Cerebellar nuclear complex (tissue), 1 donor: ENCODE results near the gene JPT1.
"Not testable (repeated sequence)": the region's sequence is repeated elsewhere in the genome, so short reads cannot be mapped to it uniquely, and the experiment has no call there.

Experiments
- DNase-seq, 2 experiments: peaks; one replicate each; lab custom pipeline; 2025; lab: John Stamatoyannopoulos, UW

The JPT1 gene

GRCh38 chr17:75130059-75130631, 24.2 kb downstream of the JPT1 start:
- DNase-seq = no peak

DNA sequence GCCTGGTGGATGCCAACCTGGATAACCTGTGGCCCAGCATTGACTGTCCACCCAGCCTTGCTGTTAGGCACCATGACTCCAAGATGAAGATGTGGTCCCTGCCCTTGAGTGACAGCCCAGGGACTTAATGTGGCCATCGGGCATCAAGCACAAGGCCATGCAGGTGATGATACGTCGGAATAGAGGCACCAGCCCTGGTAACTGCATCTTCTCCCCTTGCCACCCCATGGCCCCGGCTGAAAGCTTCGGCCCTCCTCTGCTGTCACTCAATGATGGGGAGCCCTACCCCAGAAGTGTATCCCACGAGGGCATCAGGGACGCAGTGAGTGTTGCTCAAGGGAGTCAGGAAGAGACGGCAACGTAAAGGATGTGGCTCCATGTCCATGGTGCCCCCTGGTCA, 24.7 kb downstream of the JPT1 start:
- no peak for DNase-seq

- peak in 1 of 2 experiments; percentile 53 for DNase-seq
Measured at GRCh38 chr17:75128694-75129505, 25.4 kb downstream of the JPT1 start.

GRCh38 chr17:75127936-75128335, 26.4 kb downstream of the JPT1 start:
- not testable (repeated sequence) for DNase-seq

- no peak for DNase-seq
Measured at GRCh38 chr17:75126954-75127353, 27.4 kb downstream of the JPT1 start.

DNA sequence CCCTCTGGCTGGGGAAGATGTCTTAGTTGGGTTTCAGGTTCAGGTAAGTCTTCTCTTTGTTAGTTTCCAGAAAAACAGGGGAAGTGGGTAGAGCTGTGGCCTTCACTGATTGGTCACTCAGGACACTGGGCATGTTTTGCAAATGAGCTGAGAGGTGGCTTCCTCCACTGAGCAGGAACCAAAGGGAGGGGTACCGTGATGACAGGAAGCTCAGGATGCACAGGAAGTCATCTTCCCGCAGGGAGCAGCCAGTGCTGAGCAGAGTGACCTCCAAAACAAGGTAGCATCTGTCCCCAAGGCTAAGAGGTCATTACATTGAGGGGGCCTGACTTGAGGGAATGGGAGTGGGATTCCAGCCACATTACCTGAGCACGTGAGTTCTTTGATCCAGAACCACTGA, 28.3 kb downstream of the JPT1 start:
- DNase-seq = no peak

- no peak for DNase-seq
Measured at GRCh38 chr17:75124819-75125162, 29.5 kb downstream of the JPT1 start.

- no peak for DNase-seq
Measured at GRCh38 chr17:75124041-75124818, 30.1 kb downstream of the JPT1 start.

GRCh38 chr17:75118307-75118706, 36.0 kb downstream of the JPT1 start:
- DNase-seq = no peak

GRCh38 chr17:75116737-75117136, 37.6 kb downstream of the JPT1 start:
- DNase-seq = no peak

GRCh38 chr17:75115555-75115954, 38.8 kb downstream of the JPT1 start:
- DNase-seq = no peak

- DNase-seq = no peak
Measured at GRCh38 chr17:75114552-75115314, 39.6 kb downstream of the JPT1 start.

- DNase-seq = peak; percentile 69 to 73
Measured at GRCh38 chr17:75113798-75114551, 40.3 kb downstream of the JPT1 start.

- no peak for DNase-seq
Measured at GRCh38 chr17:75111777-75112335, 42.5 kb downstream of the JPT1 start.

GRCh38 chr17:75110234-75110937, 43.9 kb downstream of the JPT1 start:
- no peak for DNase-seq

DNA sequence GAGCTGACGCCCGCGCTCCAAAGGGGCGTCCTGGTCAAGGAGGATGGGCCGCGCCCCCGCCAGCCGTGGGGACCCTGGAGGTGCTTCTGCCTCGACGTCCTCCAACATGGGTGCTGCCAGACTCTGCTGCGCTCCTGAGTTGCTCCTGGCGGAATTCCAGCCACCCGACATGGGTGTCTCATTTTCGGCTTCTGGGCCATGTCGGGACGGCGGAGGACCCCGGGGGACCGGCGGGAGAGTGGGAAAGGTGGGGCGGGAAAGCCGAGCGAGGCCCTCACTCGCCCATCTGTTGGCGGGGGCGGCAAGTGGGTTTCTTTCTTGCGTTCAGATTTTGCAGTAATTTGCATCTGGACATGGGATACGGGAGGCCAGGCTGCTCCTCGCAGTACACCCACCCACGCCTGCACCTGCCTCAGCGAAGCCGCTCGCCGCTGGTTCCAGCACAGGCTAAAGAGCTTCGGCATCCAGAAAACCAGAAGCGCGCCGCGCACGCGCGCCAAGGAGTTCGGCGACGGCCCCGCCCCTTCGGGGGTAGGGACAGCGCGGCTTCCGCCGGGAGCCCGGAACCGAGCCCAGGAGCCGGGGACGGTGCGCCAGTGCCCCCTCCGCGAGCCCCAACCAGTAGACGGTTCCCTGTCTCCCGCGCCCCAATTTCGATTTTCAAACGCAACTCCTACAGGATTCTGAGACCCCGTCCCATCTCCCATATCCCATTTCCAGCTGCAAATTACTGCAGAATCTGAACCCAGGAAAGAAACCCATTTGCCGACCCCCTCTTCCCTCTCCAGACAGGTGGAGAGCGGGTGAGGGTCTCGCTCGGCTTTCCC, 44.7 kb downstream of the JPT1 start, which contains the start of gene ARMC7:
Gene ARMC7 (plus strand): TSS at position 563 of the 827 bp plus-strand sequence. CDS start 320 bp downstream, outside the sequence.
- peak in 1 of 2 experiments; percentile 56 for DNase-seq

DNA sequence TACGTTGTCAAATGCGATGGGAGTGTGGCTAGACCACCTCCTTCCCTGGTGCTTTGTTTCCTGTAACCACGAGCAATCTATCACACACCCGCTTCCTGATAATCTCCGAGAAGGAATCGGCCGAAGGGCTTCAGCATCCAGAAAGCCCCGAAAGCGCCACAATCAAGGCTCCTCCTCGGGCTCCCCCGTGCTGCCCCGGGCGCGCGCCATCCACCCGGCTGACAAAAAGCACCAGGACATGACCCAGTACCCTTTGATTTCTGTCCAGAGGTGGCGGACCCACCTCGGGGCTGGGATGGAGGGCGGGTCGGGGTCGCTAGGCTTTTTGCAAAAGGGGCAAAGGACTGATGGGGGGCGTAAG, 45.3 kb downstream of the JPT1 start:
- DNase-seq = no peak

DNA sequence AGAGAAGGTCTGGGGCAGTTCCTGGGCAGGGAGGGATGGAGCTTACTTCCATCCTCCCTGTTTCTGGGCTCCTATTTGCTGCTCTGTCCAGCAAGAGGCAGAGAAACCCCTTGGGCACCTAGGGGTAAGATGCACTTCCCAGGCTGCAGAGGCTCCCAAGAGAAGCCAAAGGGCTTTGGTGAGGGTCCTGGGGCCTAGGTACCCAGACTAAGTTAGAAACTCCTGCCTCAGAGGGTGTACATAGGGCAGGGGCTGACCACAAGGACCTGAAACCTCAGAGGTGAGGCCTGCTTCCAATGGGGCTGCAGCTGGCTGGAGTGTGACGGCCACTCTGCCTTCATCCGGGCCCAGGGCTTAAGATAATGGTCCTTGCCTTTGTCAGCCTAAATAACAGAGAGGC, 46.1 kb downstream of the JPT1 start:
- DNase-seq = no peak
